Transverse colon (tissue), 4 donors: ENCODE data around the gene RPS6KA2.

Experiments used
- CTCF ChIP-seq, 5 experiments: fragments of 200-600 bp in 3 of 5; fragments of 450-650 bp in 2 of 5; sonication (generic) in 3 of 5; IDR thresholded peaks; 1 replicate in 2 of 5; 2 replicates in 3 of 5; pipeline ENCODE4 v1.5.1; 2016 to 2017; ENCODE audit warnings: antibody characterized with exemption in 5 of 5, inconsistent platforms in 3 of 5, mild to moderate bottlenecking in 2 of 5, moderate library complexity in 1 of 5
- EP300 ChIP-seq: sonication (generic); formaldehyde crosslinking; IDR thresholded peaks from one replicate; pipeline ENCODE4 v1.6.1; 2017; ENCODE audit warnings: antibody characterized with exemption, low read depth
- POLR2A ChIP-seq: fragments of 450-650 bp; IDR thresholded peaks from one replicate; pipeline ENCODE4 v1.6.1; 2016; ENCODE audit warnings: antibody characterized with exemption, mild to moderate bottlenecking, moderate library complexity
- POLR2AphosphoS5 ChIP-seq, 3 donors: sonication (generic); formaldehyde crosslinking; IDR thresholded peaks; one replicate each; pipeline ENCODE4 v1.6.1; 2016; ENCODE audit warnings: antibody characterized with exemption in 3 of 3

GRCh38 chr6:166627875-166628801 lies 1.1 kb upstream of the RPS6KA2 start:
- TF ChIP-seq POLR2AphosphoS5 (IDR thresholded peaks at IDR 0.05), result peak in 1 of 3 donors; percentile 0
- TF ChIP-seq EP300, result no peak
- peak in 1 of 5 experiments; percentile 14 for TF ChIP-seq CTCF (IDR thresholded peaks at IDR 0.05)
- TF ChIP-seq POLR2A, result no peak
